Stimulated activated CD4-positive, alpha-beta T cell treated with anti-CD3 and anti-CD28 coated beads, Interleukin-4, amount 100 ng/mL, for 24 hours (primary cell): ENCODE results near the gene FGF18.
"Not testable (repeated sequence)": the region's sequence is repeated elsewhere in the genome, so short reads cannot be mapped to it uniquely, and the experiment has no call there.

ENCODE experiments used
- DNase-seq: peaks from one replicate; pipeline ENCODE4 v3.0.0-alpha.2; 2020

FGF18 gene

DNA sequence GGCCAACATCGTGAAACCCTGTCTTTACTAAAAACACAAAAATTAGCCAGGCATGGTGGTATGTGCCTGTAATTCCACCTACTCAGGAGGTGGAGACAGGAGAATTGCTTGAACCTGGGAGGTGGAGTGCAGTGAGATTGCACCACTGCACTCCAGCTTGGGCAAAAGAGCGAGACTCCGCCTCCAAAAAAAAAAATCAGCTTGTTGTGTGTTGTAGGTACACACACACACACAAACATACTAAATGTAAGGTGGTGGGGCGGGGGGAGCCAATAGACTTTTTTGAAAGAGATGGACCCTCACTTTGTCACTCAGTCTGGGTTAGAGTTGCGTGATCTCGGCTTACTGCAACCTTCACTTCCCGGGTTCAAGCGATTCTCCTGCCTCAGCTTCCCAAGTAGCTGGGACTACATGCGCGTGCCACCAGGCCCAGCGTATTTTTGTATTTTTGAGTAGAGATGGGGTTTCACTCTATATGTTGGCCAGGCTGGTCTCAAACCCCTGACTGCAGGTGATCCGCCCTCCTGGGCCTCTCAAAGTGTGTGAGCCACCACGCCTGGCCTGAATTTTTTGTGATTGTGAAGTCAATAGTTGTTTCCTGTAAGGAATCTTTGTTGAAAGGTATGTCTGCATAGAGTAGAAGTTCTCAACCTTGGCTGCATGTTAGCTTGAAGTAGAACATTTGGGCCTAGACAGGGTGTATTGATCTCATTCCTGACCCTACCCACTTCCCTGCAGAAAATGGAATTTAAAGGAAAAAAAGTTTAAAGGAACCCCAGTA lies 18.1 kb upstream of the FGF18 start:
- no peak for DNase-seq

DNA sequence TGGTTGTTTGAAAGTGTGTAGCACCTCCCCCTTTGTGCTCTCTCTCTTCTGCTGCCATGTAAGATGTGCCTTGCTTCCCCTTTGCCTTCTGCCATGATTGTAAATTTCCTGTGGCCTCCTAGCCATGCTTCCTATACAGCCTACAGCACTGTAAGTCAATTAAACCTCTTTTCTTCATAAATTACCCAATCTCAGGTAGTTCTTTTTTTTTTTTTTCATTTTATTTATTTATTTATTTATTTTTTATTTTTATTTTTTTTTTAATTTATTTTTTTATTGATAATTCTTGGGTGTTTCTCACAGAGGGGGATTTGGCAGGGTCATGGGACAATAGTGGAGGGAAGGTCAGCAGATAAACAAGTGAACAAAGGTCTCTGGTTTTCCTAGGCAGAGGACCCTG lies 16.7 kb upstream of the FGF18 start:
- not testable (repeated sequence) for DNase-seq

DNA sequence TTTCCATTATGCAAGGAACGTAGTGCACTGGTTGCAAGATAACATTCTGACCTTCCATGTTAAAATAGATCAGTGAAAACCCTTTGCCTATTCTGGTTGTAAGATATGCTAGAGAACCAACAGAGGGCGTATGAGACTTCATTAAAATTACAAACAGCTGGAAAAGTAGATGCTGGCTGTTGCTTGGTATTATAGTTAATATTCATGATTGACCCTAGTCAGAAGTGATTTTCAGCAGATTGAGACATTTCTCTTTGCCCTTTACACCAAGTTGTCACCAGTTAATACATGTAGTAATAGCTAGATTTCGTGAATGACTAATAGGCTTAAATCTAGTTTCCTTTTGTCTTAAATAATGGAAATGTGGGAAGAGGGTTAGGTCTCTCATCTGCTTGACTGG lies 13.8 kb upstream of the FGF18 start:
- DNase-seq, result no peak

DNA sequence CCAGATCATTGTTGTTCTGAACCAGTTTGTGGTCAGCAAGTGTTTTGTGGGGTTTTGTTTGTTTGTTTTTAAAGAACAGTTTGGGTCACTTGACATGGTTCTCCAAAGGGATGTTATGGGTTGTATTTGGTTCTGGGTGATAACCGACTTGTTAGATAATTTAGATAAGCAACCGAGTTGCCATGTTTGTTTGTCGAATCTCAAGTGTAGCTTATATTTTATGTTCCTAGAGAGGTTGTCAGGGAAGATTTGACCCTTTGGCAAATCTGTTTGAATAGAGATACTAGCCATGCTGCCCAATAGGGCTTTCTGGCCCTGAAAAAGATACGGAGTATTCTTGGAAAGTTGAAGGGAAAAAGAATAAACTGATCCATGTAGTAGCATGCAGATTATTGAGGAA lies 12.2 kb upstream of the FGF18 start:
- no peak for DNase-seq

DNA sequence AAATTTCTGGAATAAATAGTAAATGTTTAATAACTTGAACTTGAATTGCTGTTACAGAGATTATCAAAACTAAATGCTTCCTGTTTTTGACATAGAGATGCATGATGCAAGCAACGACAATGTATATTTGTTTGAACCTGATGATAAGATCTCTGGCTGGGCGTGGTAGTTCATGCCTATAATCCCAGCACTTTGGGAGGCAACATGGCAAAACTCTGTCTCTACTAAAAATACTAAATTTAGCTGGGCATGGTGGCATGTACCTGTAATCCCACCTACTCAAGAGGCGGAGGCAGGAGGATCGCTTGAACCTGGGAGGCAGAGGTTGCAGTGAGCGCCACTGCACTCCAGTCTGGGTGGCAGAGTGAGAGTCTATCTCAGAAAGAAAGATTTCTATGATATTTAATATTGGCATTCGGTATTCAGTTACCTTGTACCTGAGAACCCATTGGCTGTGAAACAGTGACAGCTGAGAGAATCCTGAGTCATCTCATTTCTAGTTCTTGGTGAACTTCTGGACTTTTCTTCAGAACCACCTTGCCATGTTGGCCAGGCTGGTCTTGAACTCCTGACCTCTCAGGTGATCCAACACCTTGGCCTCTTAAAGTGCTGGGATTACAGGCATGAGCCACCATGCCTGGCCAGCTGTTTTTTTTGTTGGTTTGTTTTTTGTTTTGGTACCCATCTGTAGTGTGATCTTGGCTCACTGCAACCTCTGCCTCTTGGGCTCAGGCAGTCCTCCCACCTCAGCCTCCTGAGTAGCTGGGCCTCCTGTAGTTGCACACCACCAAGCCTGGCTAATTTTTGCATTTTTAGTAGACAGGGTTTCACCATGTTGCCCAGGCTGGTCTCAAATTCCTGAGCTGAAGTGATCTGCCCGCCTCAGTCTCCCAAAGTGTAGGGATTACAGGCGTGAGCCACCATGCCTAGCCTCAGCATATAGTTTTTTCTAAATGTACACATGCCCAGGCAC lies 10.0 kb upstream of the FGF18 start:
- DNase-seq, result no peak

DNA sequence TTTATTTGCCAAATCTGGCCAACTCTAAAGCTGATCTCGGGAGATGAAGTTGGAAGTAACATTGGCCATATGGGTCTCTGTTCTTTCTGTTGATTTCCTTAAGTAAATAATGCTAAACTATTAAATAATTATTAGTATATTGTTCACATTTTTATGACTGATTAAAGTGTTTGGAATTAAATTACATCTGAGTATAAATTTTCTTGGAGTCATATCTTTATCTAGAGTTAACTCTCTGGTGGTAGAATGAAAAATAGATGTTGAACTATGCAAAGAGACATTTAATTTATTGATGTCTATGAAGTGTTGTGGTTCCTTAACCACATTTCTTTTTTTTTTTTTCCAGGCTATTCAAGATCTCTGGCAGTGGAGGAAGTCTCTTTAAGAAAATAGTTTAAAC lies 9.3 kb upstream of the FGF18 start:
- DNase-seq, result no peak

DNA sequence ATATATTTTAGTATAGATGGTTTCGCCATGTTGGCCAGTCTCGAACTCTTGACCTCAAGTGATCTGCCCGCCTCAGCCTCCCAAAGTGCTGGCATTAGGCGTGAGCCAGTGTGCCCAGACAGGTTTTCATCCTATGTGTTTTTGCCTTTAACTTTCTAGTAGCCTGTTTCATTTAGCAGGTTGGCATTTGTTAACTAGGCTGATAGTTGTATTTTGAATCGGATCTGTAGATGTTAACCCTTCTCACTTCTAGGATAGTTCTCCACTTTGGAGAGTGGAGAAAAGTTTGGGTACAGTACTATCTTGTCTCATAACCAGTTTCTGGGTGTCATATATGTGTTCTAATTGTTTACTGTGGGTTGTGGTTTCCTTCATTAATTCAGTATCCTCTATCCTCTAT lies 7.3 kb upstream of the FGF18 start:
- no peak for DNase-seq

DNA sequence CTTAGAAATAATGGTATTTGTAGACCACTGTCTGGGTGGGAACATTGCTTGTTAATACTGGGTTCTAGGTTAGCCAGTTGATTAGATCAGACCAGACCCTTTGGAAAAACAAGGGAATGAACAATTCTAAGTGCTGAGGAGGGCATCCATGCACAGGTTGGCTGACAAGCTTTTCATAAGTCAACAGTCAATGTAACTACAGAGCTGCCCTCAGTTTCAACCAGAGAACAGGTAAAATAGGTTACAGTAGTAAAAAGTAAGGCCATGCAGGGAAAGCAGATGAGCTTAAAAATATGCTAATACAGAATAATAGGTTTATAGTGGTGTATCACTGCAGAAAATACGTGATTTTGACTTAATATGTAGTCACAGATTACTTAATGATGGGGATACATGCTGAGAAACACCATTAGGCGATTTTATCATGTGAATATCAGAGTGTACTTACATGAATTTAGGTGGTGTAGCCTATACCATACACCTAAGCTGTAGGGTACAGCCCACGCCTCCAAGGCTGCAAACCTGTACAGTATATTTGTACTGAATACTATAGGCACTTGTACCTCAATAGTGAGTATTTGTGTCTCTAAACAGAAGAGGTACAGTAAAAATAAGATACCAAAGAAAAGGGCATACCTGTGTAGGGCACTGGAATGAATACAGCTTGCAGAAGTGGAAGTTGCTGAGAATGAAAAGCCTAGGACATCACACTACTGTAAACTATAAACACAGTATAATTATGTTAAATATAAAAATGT lies 6.1 kb upstream of the FGF18 start:
- no peak for DNase-seq

DNA sequence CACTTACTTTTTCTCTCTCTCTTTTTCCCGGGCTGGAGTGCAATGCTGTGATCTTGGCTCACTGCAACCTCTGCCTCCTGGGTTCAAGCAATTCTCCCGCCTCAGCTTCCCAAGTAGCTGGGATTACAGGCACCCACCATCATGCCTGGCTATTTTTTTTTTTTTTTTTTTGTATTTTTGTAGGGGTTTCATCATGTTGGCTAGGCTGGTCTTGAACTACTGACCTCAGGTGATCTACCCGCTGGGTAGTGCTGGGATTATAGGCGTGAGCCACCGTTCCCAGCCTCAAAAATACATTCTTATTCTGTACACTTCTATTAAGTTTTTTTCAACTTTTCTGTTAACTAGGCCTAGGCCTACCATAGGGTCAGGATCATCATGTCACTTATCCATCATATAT lies 5.5 kb upstream of the FGF18 start:
- not testable (repeated sequence) for DNase-seq

DNA sequence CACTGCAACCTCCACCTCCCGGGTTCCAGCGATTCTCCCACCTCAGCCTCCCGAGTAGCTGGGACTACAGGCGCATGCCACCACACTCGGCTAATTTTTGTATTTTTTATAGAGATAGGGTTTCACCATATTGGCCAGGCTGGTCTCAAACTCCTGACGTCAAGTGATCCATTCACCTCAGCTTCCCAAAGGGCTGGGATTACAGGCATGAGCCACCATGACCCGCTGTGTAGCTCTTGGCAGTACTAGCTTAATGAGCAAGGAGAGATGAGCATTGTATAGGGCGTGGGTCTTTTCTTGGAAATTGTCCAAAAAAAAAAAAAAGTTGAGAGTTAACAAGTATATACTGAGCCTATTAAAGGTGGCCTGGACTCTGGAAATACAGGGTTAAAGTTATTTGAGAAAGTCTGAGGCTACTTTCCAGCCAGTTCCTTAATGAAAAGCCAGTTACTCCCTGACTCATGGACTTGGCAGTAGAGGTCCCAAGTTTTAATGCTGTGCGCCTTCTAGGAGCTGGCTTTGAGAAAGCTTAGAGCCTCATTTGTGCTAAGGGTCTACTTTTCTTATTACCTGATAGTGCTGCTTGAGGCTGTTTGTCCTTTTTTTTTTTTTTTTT lies 4.2 kb upstream of the FGF18 start:
- DNase-seq, result no peak

DNA sequence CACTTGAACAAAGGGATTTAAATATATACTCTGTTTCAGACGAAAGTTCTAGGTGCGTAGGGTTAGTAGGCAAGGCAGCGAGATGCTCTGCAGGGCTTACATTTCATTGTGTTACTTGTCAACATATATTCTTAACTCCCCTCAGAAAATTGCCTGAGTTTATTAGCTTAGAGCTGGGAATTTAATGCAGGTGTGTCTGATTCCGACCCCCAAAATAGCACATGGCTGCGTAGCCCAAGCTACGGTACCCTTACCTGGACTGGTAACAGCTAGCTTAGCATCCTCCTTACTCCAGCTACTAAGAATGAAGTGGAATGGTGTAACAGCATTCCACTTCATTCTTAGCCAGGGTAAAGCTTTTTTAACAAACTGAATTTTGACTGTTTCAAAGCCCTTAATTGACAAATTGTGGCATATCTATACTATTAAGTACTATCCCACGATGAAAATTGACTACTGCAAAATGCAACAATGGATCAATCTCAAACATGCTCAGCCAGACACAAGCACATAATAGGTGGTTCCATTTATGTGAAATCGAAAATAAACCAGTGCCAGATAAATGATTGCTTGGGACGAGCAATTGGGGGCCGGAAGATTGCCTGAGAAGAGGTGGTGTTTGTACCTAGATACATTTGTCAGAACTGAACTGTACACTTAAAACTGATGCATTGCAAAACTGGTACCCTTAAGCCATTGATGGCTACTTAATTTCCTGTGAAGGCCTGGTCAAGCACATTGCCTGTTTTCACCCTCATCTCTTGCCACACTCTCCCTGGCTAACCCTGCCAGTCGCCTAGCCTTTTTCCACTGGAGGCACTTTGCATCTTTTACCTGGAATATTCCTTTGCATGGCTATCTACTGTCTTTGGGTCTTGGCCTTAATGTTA lies 3.0 kb upstream of the FGF18 start:
- no peak for DNase-seq

DNA sequence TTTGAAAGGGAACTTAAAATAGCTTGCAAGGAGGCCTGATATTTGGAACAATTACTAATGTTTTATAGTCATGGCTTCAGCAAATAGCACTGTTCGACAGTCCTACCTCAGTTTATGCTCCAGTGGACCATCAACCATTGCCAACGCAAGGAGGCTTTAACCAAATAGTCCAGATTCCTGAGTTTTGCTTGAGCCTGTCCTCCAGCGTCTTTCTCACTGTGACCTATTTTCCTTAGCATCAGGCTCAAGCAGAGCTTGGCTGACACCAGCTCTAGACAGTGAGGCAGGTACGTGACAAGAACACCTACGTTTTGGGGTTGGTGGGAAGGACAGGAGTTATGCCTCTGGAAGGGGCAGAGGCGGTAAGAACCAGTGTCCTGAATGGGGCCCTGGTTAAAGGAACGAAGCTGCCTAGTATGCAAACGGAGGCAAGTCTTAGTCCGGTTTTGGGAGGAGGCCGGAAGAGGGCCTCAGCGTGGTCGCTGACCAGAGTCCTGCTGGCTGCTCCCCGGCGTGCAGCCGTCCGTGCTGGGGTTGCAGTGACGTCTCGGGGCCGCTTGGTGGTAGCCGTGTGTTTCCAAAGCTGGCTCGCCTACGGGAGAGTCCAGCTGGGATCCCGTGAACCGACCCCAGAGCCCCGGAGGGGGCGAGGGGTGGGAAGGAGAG lies 998 bp upstream of the FGF18 start:
- peak; percentile 64 for DNase-seq

DNA sequence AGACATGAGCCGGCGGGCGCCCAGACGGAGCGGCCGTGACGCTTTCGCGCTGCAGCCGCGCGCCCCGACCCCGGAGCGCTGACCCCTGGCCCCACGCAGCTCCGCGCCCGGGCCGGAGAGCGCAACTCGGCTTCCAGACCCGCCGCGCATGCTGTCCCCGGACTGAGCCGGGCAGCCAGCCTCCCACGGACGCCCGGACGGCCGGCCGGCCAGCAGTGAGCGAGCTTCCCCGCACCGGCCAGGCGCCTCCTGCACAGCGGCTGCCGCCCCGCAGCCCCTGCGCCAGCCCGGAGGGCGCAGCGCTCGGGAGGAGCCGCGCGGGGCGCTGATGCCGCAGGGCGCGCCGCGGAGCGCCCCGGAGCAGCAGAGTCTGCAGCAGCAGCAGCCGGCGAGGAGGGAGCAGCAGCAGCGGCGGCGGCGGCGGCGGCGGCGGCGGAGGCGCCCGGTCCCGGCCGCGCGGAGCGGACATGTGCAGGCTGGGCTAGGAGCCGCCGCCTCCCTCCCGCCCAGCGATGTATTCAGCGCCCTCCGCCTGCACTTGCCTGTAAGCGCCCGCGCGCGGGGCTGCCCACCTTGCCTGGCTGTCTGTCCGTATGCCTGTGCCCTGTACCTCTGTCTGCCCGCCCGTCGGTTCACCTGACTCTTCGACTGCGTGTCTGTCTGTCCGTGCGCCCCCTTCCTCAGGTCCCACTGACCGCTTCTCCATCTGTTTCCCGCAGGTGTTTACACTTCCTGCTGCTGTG lies 412 bp downstream of the FGF18 start:
- peak; percentile 26 for DNase-seq

DNA sequence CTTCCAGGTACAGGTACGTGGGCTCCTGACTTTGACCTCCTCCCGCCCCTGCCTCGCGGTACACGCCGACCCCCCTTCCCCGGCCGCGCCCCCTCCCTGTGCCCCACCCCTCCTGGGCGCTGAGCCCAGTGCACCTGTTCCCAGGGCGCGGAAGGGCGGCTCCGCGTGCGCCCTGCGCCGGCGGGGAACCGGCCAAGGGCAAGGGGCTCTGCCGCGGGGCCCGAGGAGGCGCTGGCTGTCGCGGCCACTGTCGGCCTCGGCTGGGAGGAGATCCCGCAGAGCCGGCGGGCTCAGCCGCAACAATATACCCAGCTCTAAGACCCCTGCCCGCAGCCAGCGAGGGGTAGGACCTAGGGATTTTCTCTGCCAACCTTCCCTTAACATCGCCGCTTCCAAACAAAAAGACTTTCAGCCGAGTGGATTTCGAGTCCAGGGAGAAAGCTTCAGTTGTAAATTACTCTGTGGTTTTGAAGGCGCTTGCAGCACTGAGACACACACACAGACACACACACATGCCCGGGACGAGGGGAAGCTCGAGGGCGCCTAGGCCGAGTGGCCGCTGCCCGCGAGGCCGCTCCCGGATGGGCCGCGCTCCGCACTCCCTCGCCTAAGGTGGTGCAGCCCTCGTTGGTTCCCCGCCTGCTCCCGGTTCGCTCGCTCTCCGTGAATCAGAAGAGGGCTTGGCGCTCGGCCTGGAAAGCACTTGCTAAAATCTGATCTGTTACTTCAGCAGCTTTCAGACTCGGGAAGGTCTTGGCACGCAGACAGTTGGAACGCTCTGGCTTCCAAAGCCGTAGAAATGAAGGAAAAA lies 1.2 kb downstream of the FGF18 start:
- no peak for DNase-seq

DNA sequence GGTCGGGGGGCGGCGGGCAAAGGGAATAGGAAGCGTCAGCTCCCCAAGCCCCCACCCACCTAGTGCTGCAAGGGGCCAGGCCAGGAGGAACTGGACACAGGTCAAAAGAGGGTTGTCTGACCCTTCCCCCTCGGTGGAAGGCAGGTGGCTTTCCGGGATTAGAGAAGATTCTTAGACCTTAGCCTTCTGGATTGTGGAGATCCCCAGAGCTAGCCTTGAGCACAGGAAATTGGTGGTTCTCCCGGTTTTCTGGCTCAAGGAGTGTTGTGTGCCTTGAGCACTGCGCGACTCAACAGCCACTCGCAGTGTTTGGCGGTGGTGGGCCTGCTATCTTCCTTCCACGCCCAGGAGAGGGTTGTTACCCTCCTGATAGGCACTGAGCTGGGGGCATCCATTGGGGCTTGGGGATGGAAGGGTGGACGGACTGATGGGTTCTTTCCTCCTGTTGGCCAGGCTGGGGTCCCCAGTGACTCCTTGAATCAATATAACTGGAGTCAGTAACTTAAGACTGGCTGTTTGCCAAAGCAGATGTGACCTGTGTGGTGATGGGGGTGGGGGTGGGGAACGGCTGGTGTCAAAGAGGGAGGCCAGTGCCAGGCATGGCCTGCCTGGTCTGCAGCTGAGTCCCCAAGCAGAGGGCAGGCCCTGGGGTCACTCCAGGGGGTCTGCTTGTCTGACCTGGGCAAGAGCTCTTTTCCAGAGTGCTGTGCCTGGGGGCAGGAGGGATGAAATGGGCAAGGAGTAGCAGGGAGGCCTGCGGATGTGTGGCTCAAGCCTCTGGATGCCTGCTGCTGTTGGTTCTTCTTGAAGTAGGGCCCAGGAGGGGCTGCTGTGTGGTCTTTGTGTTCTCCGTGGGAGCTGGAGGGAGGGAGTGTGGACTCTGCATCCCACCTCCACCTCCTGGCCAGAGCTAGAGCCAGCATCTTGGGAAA lies 2.1 kb downstream of the FGF18 start:
- DNase-seq, result no peak

DNA sequence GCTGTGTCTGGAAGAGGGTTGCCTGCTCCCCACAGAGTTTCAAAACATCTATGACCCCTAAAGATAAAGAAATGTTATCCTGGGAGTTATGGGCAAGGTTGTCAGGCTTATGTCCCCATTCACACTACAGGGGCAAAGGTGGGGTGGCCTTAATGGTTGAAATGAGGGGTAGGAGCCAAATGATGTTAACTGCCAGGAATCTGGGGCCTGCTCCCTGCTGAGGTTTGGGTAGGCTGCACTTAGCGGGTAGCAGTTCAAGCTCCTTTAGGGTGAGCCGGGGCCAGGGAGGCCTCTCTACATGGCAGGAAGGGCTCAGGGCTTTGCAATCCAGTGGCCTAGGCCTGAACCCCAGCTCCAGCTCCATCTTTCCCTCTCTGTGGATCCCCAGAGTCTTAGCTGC lies 3.0 kb downstream of the FGF18 start:
- DNase-seq, result no peak

DNA sequence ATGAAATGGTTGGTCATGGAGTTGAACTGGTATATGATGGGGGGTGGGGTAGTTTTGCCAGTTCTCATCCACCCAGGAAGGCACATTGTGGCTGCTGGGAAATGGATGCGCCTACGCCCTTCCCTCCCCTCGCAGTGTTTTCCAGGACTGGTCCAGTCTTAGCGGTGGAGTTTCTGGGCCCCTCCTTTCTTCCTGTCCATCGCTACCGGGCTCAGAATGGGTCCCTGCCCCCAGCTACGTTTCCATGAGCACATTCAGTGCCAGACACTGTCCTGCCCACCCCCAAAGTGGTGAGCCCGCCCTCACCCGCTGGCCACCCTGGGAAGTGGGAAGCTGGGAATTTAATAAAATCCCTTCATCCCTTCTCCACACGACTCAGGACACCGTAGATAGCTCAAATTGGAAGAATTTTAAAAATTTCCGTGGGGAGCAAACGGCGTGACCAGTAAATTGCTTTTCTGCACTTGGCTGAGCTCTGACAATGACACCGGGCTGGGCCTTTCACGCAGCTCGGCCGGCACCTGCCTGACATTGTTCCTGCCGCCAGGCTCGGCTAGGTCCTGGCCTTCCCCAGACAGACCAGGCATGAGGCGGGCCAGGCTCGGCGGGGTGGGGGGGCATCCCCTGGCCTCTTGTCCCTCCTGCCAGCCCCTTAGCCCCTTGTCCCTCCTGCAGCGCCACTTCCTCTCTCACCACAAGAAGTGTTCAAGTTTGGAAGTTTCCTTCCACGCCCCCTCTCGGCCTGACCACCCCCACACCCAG lies 3.6 kb downstream of the FGF18 start:
- DNase-seq, result no peak

DNA sequence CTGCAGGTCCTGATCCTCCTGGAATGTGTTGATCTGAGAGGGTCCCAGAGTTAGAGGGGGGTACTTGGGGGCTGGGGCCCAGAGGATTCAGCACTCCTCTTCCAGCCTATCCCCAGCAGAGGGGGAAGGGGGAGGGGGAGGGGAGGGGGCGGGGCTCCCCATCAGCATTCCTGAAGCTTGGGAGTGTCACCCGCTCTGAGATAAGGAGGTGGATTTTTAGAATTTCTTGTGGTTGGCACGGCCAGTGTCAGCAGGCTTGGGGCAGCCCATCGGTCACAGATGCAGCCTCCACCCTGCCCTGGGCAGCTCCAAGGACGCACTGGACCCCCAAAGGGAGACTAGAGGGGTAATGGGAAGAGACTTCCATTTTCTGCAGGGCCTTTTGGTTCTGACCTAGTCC lies 5.3 kb downstream of the FGF18 start:
- DNase-seq, result no peak
